Panc1 (cell line): ENCODE measurements around the gene CCDC57.

ENCODE experiments used
- CTCF ChIP-seq: fragments of 450-650 bp; IDR thresholded peaks from 2 replicates; pipeline ENCODE4 v1.5.1; 2017; ENCODE audit warnings: mild to moderate bottlenecking
- POLR2AphosphoS5 ChIP-seq: IDR thresholded peaks from 2 replicates; pipeline ENCODE4 v1.6.1; 2012; ENCODE audit warnings: mild to moderate bottlenecking, low read depth, low read length, moderate library complexity
- SIN3A ChIP-seq: IDR thresholded peaks from 2 replicates; pipeline ENCODE4 v1.6.1; 2012; ENCODE audit warnings: low read depth, mild to moderate bottlenecking, low read length, moderate library complexity, borderline replicate concordance; ENCODE audit not compliant: insufficient read depth

GRCh38 chr17:82134101-82134500 is 78.5 kb downstream of the CCDC57 start:
- no peak for TF ChIP-seq CTCF
- no peak for TF ChIP-seq POLR2AphosphoS5
- no peak for TF ChIP-seq SIN3A
